Measurements from ENCODE around the gene PTPN7. TPM values are rescaled to one million over a fixed set of nuclear protein-coding genes. Genes with fewer than 3 reads are reported as not detected.

Gene PTPN7
- total RNA-seq, 1 donor from 2014 or later, result not detected

DNA sequence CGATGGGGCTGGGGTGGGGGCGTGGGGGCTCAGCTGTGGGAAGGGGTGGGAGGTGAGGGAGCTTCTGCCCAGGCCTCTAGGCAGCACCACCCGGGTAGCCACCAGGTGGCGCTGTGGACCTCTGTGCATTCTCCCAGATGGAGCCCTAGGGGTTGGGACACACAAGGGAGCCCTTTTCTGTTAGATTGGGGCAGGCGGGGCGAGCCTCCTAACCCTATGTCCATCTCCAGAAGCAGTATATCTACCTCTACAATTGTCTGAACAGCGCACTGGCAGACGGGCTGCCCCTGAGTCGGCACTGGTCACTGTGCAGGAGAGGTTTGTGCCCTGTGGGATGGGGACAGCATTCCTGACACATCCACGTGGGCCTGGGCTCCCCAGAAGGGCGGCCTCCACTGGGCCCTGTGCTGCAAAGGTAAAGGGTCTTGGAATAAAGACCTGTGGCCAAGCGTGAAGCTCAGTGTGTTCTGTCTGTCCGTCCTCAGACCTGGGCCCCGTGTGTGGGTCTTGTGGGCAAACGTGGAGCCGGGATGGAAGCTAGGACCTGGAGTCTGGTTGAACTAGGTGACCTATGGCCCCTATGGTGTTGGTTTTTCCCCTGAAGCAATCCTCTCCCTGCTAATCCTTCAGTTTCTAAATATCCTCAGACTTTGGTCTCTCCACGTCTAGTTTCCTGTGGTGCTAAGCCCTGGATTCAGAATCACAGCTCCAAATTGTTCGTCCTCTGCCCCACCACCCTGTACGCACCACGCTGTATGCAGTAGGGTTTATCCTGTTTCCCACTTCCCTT is 28.8 kb upstream of the PTPN7 start:
- DNase-seq (ENCODE audit: low spot score in 2 of 2), result peak in 1 of 2 donors; percentile 85
- TF ChIP-seq, protein P1, sequence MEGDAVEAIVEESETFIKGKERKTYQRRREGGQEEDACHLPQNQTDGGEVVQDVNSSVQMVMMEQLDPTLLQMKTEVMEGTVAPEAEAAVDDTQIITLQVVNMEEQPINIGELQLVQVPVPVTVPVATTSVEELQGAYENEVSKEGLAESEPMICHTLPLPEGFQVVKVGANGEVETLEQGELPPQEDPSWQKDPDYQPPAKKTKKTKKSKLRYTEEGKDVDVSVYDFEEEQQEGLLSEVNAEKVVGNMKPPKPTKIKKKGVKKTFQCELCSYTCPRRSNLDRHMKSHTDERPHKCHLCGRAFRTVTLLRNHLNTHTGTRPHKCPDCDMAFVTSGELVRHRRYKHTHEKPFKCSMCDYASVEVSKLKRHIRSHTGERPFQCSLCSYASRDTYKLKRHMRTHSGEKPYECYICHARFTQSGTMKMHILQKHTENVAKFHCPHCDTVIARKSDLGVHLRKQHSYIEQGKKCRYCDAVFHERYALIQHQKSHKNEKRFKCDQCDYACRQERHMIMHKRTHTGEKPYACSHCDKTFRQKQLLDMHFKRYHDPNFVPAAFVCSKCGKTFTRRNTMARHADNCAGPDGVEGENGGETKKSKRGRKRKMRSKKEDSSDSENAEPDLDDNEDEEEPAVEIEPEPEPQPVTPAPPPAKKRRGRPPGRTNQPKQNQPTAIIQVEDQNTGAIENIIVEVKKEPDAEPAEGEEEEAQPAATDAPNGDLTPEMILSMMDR (IDR thresholded peaks at IDR 0.05), result peak; percentile 56 to 93 (median 91)
- Histone ChIP-seq H3K27ac (no peak overlapping the region), H3K36me3 (no peaks in the 10 kb centered on the region), H3K4me3 (no peak overlapping the region), H3K27me3 (no peaks in the 10 kb centered on the region), H3K9me3 (no peaks in the 10 kb centered on the region), H3K4me1 (peaks cover 3 to 11% of the 10 kb centered on the region in 2 donors)
- intact Hi-C loops (cut with DNase I), result loop anchor here (1.0 to 5.0 kb wide), 2 partner anchors 126 to 528 kb away; no protein-coding TSS in a partner anchor

DNA sequence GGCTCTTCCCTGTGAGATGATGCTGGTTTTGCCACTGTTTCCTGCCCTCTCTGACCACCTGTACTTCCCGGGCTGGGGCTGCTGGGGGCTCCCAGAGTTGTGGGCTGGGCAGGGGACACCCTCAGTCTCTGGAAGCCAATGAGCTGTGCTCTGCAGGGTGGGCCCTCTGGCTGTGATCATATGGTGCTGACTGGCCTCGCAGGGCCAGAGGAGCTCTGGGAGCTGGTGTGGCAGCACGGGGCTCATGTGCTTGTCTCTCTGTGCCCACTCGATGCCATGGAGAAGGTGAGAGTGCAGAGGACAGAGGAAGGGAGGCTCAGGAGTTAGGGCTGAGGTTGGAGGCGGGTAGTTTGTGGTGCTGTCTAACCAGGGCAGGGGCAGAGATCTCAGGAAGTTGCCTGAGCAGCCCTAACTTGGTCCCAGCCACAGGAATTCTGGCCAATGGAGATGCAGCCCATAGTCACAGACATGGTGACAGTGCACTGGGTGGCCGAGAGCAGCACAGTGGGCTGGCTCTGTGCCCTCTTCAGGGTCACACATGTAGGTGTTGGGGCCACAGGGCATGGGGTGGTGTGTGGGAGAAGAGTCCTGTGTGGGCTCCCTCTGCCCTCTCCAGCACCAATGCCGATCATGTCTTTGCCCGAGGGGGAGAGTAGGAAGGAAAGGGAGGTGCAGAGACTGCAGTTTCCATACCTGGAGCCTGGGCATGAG is 27.4 kb upstream of the PTPN7 start:
- Histone ChIP-seq H3K9me3 (no peaks in the 10 kb centered on the region), H3K4me3 (no peak overlapping the region), H3K27ac (no peak overlapping the region), H3K36me3 (no peaks in the 10 kb centered on the region), H3K4me1 (peaks cover 3 to 6% of the 10 kb centered on the region in 2 donors), H3K27me3 (no peaks in the 10 kb centered on the region)
- no peak for DNase-seq (ENCODE audit: low spot score in 2 of 2)
- TF ChIP-seq, protein P1 (IDR thresholded peaks at IDR 0.05), result no peak
- intact Hi-C loops (cut with DNase I), result loop anchor here (5.0 kb wide), 1 partner anchor 529 kb away; no protein-coding TSS in a partner anchor

DNA sequence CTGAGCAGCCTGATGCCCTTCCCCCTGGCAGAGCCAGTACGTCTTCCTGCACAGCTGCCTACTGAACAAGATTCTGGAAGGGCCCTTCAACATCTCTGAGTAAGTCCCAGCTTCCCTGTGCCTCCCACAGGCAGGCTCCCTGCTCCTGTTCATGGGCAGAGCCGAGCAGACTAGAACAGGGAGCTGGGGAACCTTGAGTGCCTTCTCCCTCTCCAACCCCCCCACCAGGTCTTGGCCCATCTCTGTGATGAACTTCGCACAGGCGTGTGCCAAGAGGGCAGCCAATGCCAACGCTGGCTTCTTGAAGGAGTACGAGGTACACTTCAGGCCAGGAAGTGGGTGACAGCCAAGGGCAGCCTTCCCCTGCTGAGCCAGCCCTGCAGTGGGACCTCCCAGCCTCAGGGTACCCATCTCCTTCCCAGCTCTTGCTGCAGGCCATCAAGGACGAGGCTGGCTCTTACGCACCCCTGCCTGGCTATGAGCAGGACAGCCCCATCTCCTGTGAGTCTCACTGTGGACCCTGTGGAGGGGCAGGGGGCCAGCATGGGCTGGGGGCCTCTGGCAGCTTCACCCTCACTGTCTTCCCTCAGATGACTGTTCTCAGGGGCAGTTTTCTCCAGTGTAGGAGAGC is 26.8 kb upstream of the PTPN7 start:
- H3K4me1 ChIP-seq, result peaks cover 0 to 6% of the 10 kb centered on the region in 2 donors
- DNase-seq (ENCODE audit: low spot score in 2 of 2), result no peak
- no peaks in the 10 kb centered on the region for H3K9me3 ChIP-seq
- intact Hi-C loops (cut with DNase I), result loop anchor here (5.0 kb wide), 1 partner anchor 530 kb away; no protein-coding TSS in a partner anchor
- TF ChIP-seq, protein P1 (IDR thresholded peaks at IDR 0.05), result no peak
- H3K27ac ChIP-seq, result no peak overlapping the region
- H3K27me3 ChIP-seq, result no peaks in the 10 kb centered on the region
- no peak overlapping the region for H3K4me3 ChIP-seq
- no peaks in the 10 kb centered on the region for H3K36me3 ChIP-seq

DNA sequence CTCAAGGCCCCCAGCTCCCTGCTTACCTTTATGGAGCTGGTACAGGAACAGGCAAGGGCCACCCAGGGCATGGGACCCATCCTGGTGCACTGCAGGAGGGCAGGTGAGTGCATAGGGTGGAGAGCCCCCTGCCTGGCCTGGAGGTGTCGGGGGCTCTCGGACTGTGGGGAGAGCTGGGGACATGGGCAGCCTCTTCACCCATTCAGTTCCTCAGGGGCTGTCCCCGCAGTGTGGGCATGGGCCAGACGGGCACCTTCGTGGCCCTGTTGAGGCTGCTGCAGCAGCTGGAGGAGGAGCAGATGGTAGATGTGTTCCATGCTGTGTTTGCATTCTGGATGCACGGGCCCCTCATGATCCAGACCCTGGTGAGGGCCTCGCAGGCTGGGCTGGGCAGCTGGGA is 25.9 kb upstream of the PTPN7 start:
- TF ChIP-seq, protein P1 (IDR thresholded peaks at IDR 0.05), result no peak
- Histone ChIP-seq H3K27ac (no peak overlapping the region), H3K4me1 (peaks cover 0 to 6% of the 10 kb centered on the region in 2 donors), H3K27me3 (no peaks in the 10 kb centered on the region), H3K9me3 (no peaks in the 10 kb centered on the region), H3K4me3 (no peak overlapping the region), H3K36me3 (no peaks in the 10 kb centered on the region)
- DNase-seq (ENCODE audit: low spot score in 2 of 2), result no peak
- intact Hi-C loops (cut with DNase I), result loop anchor here (5.0 kb wide), 1 partner anchor 531 kb away; no protein-coding TSS in a partner anchor

GRCh38 chr1:202184750-202185460 is 24.5 kb upstream of the PTPN7 start:
- Histone ChIP-seq H3K27ac (no peak overlapping the region), H3K4me1 (peaks cover 0 to 6% of the 10 kb centered on the region in 2 donors), H3K4me3 (no peak overlapping the region), H3K36me3 (no peaks in the 10 kb centered on the region), H3K9me3 (no peaks in the 10 kb centered on the region), H3K27me3 (no peaks in the 10 kb centered on the region)
- DNase-seq (ENCODE audit: low spot score in 2 of 2), result peak in 1 of 2 donors; percentile 91
- TF ChIP-seq, protein P1 (IDR thresholded peaks at IDR 0.05), result peak; percentile 59 to 89 (median 88)
- intact Hi-C loops (cut with DNase I), result loop anchor here (5.0 kb wide), 1 partner anchor 532 kb away; no protein-coding TSS in a partner anchor
